ENCODE measurements around the gene SLC4A11. TPM values are rescaled to one million over a fixed set of nuclear protein-coding genes. Genes with fewer than 3 reads are reported as not detected.

The SLC4A11 gene
- polyA plus RNA-seq, 1 donor from 2014 or later: 0.19 TPM

DNA sequence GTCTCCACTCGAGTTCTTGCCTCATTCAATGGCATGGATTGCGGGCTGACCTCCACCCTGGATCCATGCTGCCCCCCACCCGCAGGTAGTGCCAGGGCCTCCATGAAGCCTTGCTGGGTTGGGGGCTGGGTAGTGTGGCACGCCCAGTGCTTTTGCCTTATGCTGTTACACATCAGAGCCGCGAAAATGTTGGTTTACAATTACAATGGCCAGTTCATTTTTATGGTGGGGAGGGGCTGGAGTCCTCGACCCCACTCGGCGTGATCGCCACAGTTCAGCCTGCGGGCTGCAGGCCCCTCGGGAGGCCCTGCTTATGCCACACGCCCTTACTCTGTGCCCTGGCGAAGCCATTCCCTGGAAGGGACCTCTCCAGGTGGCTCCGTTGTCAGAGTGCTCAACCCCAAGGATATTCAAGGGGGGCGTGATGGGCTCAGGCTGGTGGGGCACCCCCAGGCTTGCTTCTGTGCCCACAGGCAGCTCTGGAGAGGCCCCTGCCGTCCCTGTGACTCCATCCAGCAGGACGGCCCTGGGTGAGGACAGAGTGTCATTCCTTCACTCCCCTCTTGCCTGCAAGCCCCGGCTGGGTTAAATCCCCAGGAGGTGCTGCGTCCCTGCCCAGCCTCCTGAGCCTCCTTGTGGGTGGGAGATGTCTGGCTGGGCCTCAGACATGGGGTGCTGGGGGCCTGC is 14.9 kb downstream of the SLC4A11 start:
- no peaks in the 10 kb centered on the region for H3K9me2 ChIP-seq (ENCODE audit: insufficient read depth, low read length)
- H4K20me1 ChIP-seq (ENCODE audit: insufficient read depth): no peaks in the 10 kb centered on the region
- H2AFZ ChIP-seq (ENCODE audit: low read depth, low read length): no peak overlapping the region
- no peak overlapping the region for H3K9ac ChIP-seq (ENCODE audit: low read length)
- H3K27me3 ChIP-seq (ENCODE audit: insufficient read depth, low read depth, low read length): no peaks in the 10 kb centered on the region
- no peak overlapping the region for H3K27ac ChIP-seq (ENCODE audit: low read length)
- H3F3A ChIP-seq (ENCODE audit: insufficient read depth, low read length, poor library complexity, severe bottlenecking): no peaks in the 10 kb centered on the region
- no peaks in the 10 kb centered on the region for H3K36me3 ChIP-seq (ENCODE audit: insufficient read depth, low read length)
- no peaks in the 10 kb centered on the region for H3K79me2 ChIP-seq (replicated peaks; ENCODE audit: insufficient read depth, low read length)
- no peak overlapping the region for H3K4me2 ChIP-seq (ENCODE audit: low read length)
- no peaks in the 10 kb centered on the region for H3K9me3 ChIP-seq (ENCODE audit: low read length)
- TF ChIP-seq SMC3 (conservative IDR thresholded peaks at IDR 0.05; ENCODE audit: poor library complexity) (no peak), RAD21 (conservative IDR thresholded peaks at IDR 0.05) (no peak), EZH2 (IDR thresholded peaks at IDR 0.05; ENCODE audit: borderline replicate concordance, insufficient read depth, low read length, poor library complexity, severe bottlenecking) (no peak), TAF1 (IDR thresholded peaks at IDR 0.05; ENCODE audit: low read depth) (no peak), EP300 (conservative IDR thresholded peaks at IDR 0.05; ENCODE audit: poor library complexity, severe bottlenecking) (no peak), MXI1 (conservative IDR thresholded peaks at IDR 0.05; ENCODE audit: poor library complexity, severe bottlenecking) (no peak), POLR2AphosphoS5 (IDR thresholded peaks at IDR 0.05) (no peak)
- TF ChIP-seq, protein P1, sequence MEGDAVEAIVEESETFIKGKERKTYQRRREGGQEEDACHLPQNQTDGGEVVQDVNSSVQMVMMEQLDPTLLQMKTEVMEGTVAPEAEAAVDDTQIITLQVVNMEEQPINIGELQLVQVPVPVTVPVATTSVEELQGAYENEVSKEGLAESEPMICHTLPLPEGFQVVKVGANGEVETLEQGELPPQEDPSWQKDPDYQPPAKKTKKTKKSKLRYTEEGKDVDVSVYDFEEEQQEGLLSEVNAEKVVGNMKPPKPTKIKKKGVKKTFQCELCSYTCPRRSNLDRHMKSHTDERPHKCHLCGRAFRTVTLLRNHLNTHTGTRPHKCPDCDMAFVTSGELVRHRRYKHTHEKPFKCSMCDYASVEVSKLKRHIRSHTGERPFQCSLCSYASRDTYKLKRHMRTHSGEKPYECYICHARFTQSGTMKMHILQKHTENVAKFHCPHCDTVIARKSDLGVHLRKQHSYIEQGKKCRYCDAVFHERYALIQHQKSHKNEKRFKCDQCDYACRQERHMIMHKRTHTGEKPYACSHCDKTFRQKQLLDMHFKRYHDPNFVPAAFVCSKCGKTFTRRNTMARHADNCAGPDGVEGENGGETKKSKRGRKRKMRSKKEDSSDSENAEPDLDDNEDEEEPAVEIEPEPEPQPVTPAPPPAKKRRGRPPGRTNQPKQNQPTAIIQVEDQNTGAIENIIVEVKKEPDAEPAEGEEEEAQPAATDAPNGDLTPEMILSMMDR (IDR thresholded peaks at IDR 0.05; ENCODE audit: poor library complexity, severe bottlenecking): no peak
- TF ChIP-seq, protein P2, sequence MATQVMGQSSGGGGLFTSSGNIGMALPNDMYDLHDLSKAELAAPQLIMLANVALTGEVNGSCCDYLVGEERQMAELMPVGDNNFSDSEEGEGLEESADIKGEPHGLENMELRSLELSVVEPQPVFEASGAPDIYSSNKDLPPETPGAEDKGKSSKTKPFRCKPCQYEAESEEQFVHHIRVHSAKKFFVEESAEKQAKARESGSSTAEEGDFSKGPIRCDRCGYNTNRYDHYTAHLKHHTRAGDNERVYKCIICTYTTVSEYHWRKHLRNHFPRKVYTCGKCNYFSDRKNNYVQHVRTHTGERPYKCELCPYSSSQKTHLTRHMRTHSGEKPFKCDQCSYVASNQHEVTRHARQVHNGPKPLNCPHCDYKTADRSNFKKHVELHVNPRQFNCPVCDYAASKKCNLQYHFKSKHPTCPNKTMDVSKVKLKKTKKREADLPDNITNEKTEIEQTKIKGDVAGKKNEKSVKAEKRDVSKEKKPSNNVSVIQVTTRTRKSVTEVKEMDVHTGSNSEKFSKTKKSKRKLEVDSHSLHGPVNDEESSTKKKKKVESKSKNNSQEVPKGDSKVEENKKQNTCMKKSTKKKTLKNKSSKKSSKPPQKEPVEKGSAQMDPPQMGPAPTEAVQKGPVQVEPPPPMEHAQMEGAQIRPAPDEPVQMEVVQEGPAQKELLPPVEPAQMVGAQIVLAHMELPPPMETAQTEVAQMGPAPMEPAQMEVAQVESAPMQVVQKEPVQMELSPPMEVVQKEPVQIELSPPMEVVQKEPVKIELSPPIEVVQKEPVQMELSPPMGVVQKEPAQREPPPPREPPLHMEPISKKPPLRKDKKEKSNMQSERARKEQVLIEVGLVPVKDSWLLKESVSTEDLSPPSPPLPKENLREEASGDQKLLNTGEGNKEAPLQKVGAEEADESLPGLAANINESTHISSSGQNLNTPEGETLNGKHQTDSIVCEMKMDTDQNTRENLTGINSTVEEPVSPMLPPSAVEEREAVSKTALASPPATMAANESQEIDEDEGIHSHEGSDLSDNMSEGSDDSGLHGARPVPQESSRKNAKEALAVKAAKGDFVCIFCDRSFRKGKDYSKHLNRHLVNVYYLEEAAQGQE (IDR thresholded peaks at IDR 0.05; ENCODE audit: borderline replicate concordance): no peak
- H3K4me3 ChIP-seq (ENCODE audit: low read length): no peak overlapping the region

GRCh38 chr20:3223651-3223993 is 15.4 kb downstream of the SLC4A11 start:
- TF ChIP-seq MXI1 (conservative IDR thresholded peaks at IDR 0.05; ENCODE audit: poor library complexity, severe bottlenecking) (no peak), EP300 (conservative IDR thresholded peaks at IDR 0.05; ENCODE audit: poor library complexity, severe bottlenecking) (no peak), EZH2 (IDR thresholded peaks at IDR 0.05; ENCODE audit: borderline replicate concordance, insufficient read depth, low read length, poor library complexity, severe bottlenecking) (no peak), POLR2AphosphoS5 (IDR thresholded peaks at IDR 0.05) (no peak), TAF1 (IDR thresholded peaks at IDR 0.05; ENCODE audit: low read depth) (no peak), RAD21 (conservative IDR thresholded peaks at IDR 0.05) (no peak)
- TF ChIP-seq, protein P2 (IDR thresholded peaks at IDR 0.05; ENCODE audit: borderline replicate concordance): no peak
- Histone ChIP-seq H3K9ac (ENCODE audit: low read length) (no peak overlapping the region), H3K9me2 (ENCODE audit: insufficient read depth, low read length) (no peaks in the 10 kb centered on the region), H3K36me3 (ENCODE audit: insufficient read depth, low read length) (no peaks in the 10 kb centered on the region), H2AFZ (ENCODE audit: low read depth, low read length) (no peak overlapping the region), H3K9me3 (ENCODE audit: low read length) (no peaks in the 10 kb centered on the region), H4K20me1 (ENCODE audit: insufficient read depth) (no peaks in the 10 kb centered on the region), H3K27me3 (ENCODE audit: insufficient read depth, low read depth, low read length) (no peaks in the 10 kb centered on the region), H3K4me3 (ENCODE audit: low read length) (no peak overlapping the region), H3K79me2 (replicated peaks; ENCODE audit: insufficient read depth, low read length) (no peaks in the 10 kb centered on the region), H3K4me2 (ENCODE audit: low read length) (no peak overlapping the region), H3K27ac (ENCODE audit: low read length) (no peak overlapping the region), H3F3A (ENCODE audit: insufficient read depth, low read length, poor library complexity, severe bottlenecking) (no peaks in the 10 kb centered on the region)
